Osteoblast (primary cell): Measurements from ENCODE around the gene GNG13. TPM values are rescaled to one million over a fixed set of nuclear protein-coding genes. Genes with fewer than 3 reads are reported as not detected.

Experiments
- DNase-seq: peaks from one replicate; pipeline ENCODE4 v3.0.0; 2011; ENCODE audit warnings: low spot score, mixed read lengths; ENCODE audit not compliant: insufficient read length; ENCODE audit errors: missing footprints
- H2AFZ ChIP-seq: 2 replicates; pipeline ENCODE4 v1.6.0; 2011; ENCODE audit warnings: mild to moderate bottlenecking, low read length
- H3K27ac ChIP-seq: 2 replicates; pipeline ENCODE4 v1.5.1; 2011; ENCODE audit warnings: mild to moderate bottlenecking, low read depth, low read length, moderate library complexity
- H3K27me3 ChIP-seq: 2 replicates; pipeline ENCODE4 v1.6.0; 2012; ENCODE audit warnings: mild to moderate bottlenecking, control low read depth, inconsistent platforms, low read length, moderate library complexity; ENCODE audit not compliant: insufficient read depth
- H3K36me3 ChIP-seq: 2 replicates; pipeline ENCODE4 v1.5.1; 2011; ENCODE audit warnings: mild to moderate bottlenecking, low read length, control low read depth, moderate library complexity; ENCODE audit not compliant: insufficient read depth
- H3K4me1 ChIP-seq: 2 replicates; pipeline ENCODE4 v1.5.1; 2011; ENCODE audit warnings: mild to moderate bottlenecking, low read length, control low read depth, moderate library complexity; ENCODE audit not compliant: insufficient read depth
- H3K4me2 ChIP-seq: 2 replicates; pipeline ENCODE4 v1.6.0; 2011; ENCODE audit warnings: mild to moderate bottlenecking, low read length; ENCODE audit not compliant: insufficient read depth
- H3K4me3 ChIP-seq: fragments of 200-600 bp; sonication (generic); 3 replicates; pipeline ENCODE4 v1.5.1; 2012; ENCODE audit warnings: mild to moderate bottlenecking, low read length, inconsistent platforms; ENCODE audit not compliant: insufficient read depth
- H3K79me2 ChIP-seq: 2 replicates; pipeline ENCODE4 v1.6.0; 2012; ENCODE audit warnings: mild to moderate bottlenecking, low read length, control low read depth, inconsistent platforms; ENCODE audit not compliant: insufficient read depth
- H3K9me3 ChIP-seq: 2 replicates; pipeline ENCODE4 v1.5.1; 2011; ENCODE audit warnings: low read depth, low read length, control low read depth
- H4K20me1 ChIP-seq: 2 replicates; pipeline ENCODE4 v1.6.0; 2012; ENCODE audit warnings: mild to moderate bottlenecking, low read length, control low read depth; ENCODE audit not compliant: insufficient read depth
- total RNA-seq: library from RNA; depleted of rRNA; stranded (reverse); fragments of >200 nt; gene quantifications from 2 replicates; pipeline ENCODE4 v1.2.3, GENCODE V29; 2012
- TF ChIP-seq, protein P1 (sequence below): IDR thresholded peaks from 2 replicates; pipeline ENCODE4 v1.5.1; 2011; ENCODE audit warnings: mild to moderate bottlenecking, low read depth, low read length, moderate library complexity; ENCODE audit errors: extremely low read depth

The GNG13 gene
- total RNA-seq, 1 donor: not detected

DNA sequence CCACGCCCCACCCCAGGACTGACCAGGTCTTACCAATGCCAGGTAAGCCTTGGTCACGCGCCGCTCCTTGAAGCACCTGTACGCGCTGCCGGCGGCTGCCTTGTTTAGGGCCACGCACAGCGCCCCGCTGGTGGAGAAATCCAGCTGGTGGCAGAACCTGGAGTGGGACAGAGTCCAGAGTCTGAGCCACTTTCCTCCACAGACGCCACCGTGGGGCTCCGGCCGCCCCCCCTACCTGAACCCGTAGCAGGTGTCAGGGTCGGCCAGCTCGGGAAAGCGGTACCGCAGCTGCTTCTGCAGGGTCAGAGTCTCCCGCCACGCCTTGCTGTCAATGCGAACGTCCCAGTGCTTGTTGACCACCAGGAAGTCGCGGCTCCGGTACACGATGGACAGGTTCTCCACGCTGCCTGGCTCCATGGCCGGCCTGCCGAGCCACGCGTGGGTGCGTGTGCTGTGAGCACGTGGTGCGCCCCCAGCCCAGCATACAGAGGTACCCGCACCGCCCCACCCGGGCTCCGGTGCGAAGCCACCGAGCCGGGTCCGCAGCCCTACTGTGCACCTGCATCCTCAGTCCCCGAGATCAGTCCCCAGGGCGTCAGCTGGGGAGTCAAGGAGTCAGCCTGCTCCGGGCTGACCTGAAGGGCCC is 13.1 kb downstream of the GNG13 start:
- Histone ChIP-seq H3K27me3 (no peaks in the 10 kb centered on the region), H3K79me2 (peaks cover 30% of the 10 kb centered on the region), H3K4me1 (peaks cover 17% of the 10 kb centered on the region), H2AFZ (peak overlapping the region; percentile 29), H4K20me1 (peaks cover 27% of the 10 kb centered on the region), H3K36me3 (peaks cover 10% of the 10 kb centered on the region), H3K9me3 (no peaks in the 10 kb centered on the region), H3K4me3 (peak overlapping the region; percentile 93), H3K27ac (peak overlapping the region; percentile 41), H3K4me2 (peak overlapping the region; percentile 91)
- TF ChIP-seq, protein P1, sequence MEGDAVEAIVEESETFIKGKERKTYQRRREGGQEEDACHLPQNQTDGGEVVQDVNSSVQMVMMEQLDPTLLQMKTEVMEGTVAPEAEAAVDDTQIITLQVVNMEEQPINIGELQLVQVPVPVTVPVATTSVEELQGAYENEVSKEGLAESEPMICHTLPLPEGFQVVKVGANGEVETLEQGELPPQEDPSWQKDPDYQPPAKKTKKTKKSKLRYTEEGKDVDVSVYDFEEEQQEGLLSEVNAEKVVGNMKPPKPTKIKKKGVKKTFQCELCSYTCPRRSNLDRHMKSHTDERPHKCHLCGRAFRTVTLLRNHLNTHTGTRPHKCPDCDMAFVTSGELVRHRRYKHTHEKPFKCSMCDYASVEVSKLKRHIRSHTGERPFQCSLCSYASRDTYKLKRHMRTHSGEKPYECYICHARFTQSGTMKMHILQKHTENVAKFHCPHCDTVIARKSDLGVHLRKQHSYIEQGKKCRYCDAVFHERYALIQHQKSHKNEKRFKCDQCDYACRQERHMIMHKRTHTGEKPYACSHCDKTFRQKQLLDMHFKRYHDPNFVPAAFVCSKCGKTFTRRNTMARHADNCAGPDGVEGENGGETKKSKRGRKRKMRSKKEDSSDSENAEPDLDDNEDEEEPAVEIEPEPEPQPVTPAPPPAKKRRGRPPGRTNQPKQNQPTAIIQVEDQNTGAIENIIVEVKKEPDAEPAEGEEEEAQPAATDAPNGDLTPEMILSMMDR: no peak
- no peak for DNase-seq

DNA sequence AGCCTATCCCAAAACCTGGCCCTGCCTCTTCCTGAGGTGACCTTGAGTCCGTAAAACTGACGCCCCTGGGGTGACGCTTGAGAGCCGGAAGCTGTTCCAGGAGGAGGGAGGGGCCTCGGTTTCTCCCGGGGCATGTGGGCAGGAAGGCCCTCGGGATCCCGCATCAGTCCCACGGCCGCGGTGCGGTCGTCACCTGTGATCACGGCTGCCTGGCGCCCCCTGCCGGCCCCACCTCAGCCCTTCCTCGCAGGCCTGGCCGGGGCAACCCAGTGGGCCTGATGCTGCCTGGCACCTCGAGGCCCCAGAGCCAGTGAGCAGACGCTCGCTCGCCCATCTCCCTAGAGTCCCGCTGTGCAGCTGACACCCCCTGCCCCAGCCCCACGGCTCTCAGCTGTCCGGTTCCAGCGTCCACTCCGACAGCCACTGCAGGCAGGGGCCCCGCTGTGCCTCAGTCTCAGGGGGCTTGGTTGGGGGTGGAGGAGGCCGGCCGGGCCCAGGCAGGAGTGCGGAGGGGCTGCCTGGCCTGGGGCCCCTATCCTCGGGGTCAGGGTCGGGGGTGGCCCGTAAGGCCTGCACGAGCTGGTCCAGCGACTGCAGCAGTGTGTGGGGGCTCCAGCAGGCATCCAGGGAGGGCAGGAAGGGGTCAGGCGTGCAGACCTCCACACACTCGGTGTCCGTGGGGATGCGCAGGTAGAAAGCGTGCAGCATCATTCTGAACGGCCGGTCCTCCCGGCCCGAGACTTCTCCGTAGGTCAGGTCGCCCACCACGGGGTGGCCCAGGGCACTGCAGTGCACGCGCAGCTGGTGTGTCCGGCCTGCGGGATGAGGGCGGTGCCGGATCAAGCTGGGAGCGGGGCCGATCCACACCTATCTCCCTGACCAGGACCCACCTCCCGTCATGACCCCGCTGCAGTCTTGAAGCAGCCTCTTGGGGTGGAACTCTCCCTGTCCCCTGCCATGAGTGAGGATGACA is 14.7 kb downstream of the GNG13 start:
- DNase-seq: peak; percentile 99
- peaks cover 27% of the 10 kb centered on the region for H4K20me1 ChIP-seq

DNA sequence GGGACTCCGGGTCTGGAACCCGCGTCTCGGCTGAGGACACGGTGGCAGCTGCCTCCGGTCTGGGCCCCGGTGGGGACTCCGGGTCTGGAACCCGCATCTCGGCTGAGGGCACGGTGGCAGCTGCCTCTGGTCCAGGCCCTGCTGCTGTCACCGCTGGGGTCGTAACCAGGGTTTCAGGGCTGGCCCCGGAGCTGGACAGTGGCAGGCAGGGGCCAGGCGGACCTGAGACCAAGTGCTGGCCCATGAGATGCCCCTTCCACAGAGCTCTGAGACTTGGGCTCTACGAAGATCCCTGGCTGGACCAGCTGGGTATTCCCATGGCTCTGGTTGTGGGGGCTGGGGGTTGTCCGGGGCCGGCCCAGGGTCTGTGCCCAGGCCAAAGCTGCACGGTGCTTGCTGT is 16.1 kb downstream of the GNG13 start:
- Histone ChIP-seq H2AFZ (no peak overlapping the region), H3K27me3 (peaks cover 6% of the 10 kb centered on the region), H4K20me1 (peaks cover 27% of the 10 kb centered on the region), H3K4me2 (no peak overlapping the region), H3K36me3 (peaks cover 5% of the 10 kb centered on the region), H3K9me3 (no peaks in the 10 kb centered on the region), H3K4me1 (peaks cover 14% of the 10 kb centered on the region), H3K4me3 (no peak overlapping the region), H3K79me2 (peaks cover 25% of the 10 kb centered on the region), H3K27ac (no peak overlapping the region)
- TF ChIP-seq, protein P1: no peak
- no peak for DNase-seq

More for the DNA sequence above, 14.7 kb downstream of the GNG13 start:
- peaks cover 30% of the 10 kb centered on the region for H3K79me2 ChIP-seq
- no peak overlapping the region for H2AFZ ChIP-seq
- TF ChIP-seq, protein P1: peak; percentile 63
- no peak overlapping the region for H3K4me3 ChIP-seq
- peaks cover 5% of the 10 kb centered on the region for H3K36me3 ChIP-seq
- peaks cover 17% of the 10 kb centered on the region for H3K4me1 ChIP-seq
- no peak overlapping the region for H3K4me2 ChIP-seq
- H3K27ac ChIP-seq: no peak overlapping the region
- peaks cover 6% of the 10 kb centered on the region for H3K27me3 ChIP-seq
- no peaks in the 10 kb centered on the region for H3K9me3 ChIP-seq
